Measurements from ENCODE around the gene HLA-DOB. TPM values are rescaled to one million over a fixed set of nuclear protein-coding genes. Genes with fewer than 3 reads are reported as not detected.

The HLA-DOB gene
- total and polyA plus RNA-seq, 10 of the 15 experiments (the other 5 are each of a cell fraction or from before 2014, with no cell fraction given) = 27.4 to 79.1 (median 37.0) TPM

DNA sequence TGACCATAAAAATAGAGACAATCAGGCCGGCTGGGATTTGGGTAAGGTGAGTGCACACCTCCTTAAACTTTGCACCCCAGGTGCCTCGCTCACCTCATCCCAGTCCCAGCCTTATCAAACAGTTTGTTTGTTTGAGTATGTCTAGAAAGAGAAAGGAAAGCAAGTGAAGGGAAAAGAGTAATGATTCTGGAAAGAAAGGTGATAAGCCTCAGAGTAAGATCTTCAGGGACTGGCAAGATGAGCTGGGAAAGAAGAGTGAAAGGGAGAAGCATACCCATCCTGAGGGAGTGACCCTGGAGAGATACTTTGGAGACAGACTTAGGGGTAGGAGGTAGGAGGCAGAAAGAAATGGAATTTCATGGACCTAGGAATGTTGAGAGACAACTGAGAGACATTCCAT, 20.1 kb upstream of the HLA-DOB start:
- Histone ChIP-seq H3K9ac (ENCODE audit: control insufficient read depth, insufficient read depth, low read length) (peak overlapping the region; percentile 87), H3K79me2 (ENCODE audit: control insufficient read depth, insufficient read depth, low read length) (peaks cover 41% of the 10 kb centered on the region), H3K9me3 (replicated peaks; ENCODE audit: control insufficient read depth, insufficient read depth, low read length) (no peaks in the 10 kb centered on the region; the same call in 2 of the 3 replicates), H3K4me1 (ENCODE audit: control insufficient read depth, insufficient read depth, low read length) (peaks cover 52% of the 10 kb centered on the region), H3K27ac (ENCODE audit: control insufficient read depth, insufficient read depth) (peak overlapping the region; percentile 35; the same call in 1 of the 2 replicates), H2AFZ (ENCODE audit: control insufficient read depth, low read depth, low read length) (no peak overlapping the region), H3K4me3 (peak overlapping the region; percentile 95), H3K27me3 (replicated peaks in 1 of 2; ENCODE audit: control insufficient read depth in 2 of 2, insufficient read depth in 2 of 2, low read length in 1 of 2) (no peaks in the 10 kb centered on the region), H4K20me1 (ENCODE audit: control insufficient read depth, insufficient read depth) (no peaks in the 10 kb centered on the region), H3K36me3 (ENCODE audit: control insufficient read depth in 2 of 2, insufficient read depth in 2 of 2, low read length in 1 of 2) (peaks cover 7 to 52% of the 10 kb centered on the region in 2 experiments), H3K4me2 (ENCODE audit: control insufficient read depth, insufficient read depth) (peak overlapping the region; percentile 72)
- TF ChIP-seq IKZF2 (IDR thresholded peaks at IDR 0.05) = no peak
- ATAC-seq (no peak), FAIRE-seq (no peak), DNase-seq (ENCODE audit: low read depth, low spot score) (no peak)
- ChIA-PET RAD21 (ENCODE audit: unreplicated experiment) (interaction anchor here (1.9 to 10.5 kb wide), 4 partner anchors 20 to 136 kb away, joined by 7 to 269 read pairs (median 12); partner anchors contain the start of genes PSMB9 and TAP1), CTCF (interaction anchor here (1.6 to 10.7 kb wide), 7 partner anchors 20 to 148 kb away, joined by 4 to 311 read pairs (median 25); partner anchors contain the start of genes HLA-DMA, PSMB9 and TAP1), SMC1A (ENCODE audit: uncharacterized antibody, unreplicated experiment) (interaction anchor here (1.4 to 6.8 kb wide), 4 partner anchors 13 to 32 kb away, joined by 3 to 226 read pairs (median 72); partner anchors contain the start of genes PSMB9 and TAP1), POLR2A (interaction anchor here (1.8 to 10.5 kb wide), 2 partner anchors 9 to 20 kb away, joined by 7 to 357 read pairs; partner anchors contain the start of genes PSMB9 and TAP1)
- BruUV-seq (replicated peaks) = TSS peak; percentile 3
- WGBS (ENCODE audit: insufficient coverage, insufficient replicate concordance, low lambda C conversion rate, missing lambda C conversion rate) = 47% methylated on average over 2 of the region's 2 CpGs
- intact Hi-C loops (cut with micrococcal nuclease; ENCODE audit: unreplicated experiment) = no loop called here
- in situ Hi-C loops (cut with MboI) = no loop called here

DNA sequence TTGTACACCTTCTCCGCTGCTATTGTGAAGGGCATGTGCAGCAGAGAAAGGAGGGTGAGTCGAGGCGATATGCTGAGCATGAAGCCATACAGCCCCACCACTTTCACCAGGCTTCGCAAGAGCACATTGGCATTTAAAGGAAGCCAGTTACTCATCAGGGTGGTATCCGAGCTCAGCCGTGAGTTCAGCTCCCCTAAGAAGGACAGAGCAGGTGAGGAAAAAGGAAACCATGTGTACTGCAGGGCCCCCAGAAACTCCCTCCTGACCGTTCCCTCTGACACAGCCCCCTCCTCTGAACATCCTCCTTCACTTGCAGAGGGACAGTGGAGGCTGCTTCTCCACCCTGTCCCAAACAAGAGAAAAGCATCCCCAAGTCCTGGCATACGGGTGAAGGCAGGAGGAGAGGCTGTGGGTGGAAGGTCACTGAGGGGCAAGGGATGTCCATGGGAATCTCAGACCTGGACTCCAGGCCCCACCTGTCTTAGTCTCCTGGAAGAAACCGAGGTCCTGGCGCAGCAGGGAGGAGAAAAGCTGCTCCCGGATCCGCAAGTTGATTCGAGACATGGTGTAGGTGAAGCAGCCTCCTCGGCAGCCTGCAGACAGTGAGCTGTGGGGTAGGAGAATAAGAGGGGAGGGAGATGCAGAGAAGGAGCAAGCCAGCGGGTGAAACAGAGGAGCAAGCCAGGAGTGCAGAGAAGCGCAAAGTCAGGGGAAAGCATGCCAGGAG, 18.5 kb upstream of the HLA-DOB start:
- H3K9ac ChIP-seq (ENCODE audit: control insufficient read depth, insufficient read depth, low read length) = no peak overlapping the region
- SMC1A ChIA-PET (ENCODE audit: uncharacterized antibody, unreplicated experiment) = interaction anchor here (1.6 kb wide), 1 partner anchor 33 kb away, joined by 7 read pairs; no protein-coding TSS in a partner anchor
- RAD21 ChIA-PET (ENCODE audit: unreplicated experiment) = no interaction called here

More for the DNA sequence above, 18.5 kb upstream of the HLA-DOB start:
- ChIA-PET CTCF (interaction anchor here (1.0 to 5.4 kb wide), 3 partner anchors 19 to 149 kb away, joined by 3 to 30 read pairs (median 6); partner anchors contain the start of gene HLA-DOB), POLR2A (interaction anchor here (1.0 to 1.7 kb wide), 2 partner anchors 10 to 33 kb away, joined by 3 to 9 read pairs; no protein-coding TSS in a partner anchor)
- no peaks in the 10 kb centered on the region; the same call in 2 of the 3 replicates for H3K9me3 ChIP-seq (replicated peaks; ENCODE audit: control insufficient read depth, insufficient read depth, low read length)
- in situ Hi-C loops (cut with MboI) = no loop called here
- DNase-seq (ENCODE audit: low read depth, low spot score) (no peak), ATAC-seq (no peak), FAIRE-seq (no peak)
- intact Hi-C loops (cut with micrococcal nuclease; ENCODE audit: unreplicated experiment) = no loop called here
- WGBS (ENCODE audit: insufficient coverage, insufficient replicate concordance, low lambda C conversion rate, missing lambda C conversion rate) = 95% methylated on average over 16 of the region's 16 CpGs
- H3K4me3 ChIP-seq = no peak overlapping the region
- H3K4me1 ChIP-seq (ENCODE audit: control insufficient read depth, insufficient read depth, low read length) = peaks cover 37% of the 10 kb centered on the region
- peaks cover 35% of the 10 kb centered on the region for H3K79me2 ChIP-seq (ENCODE audit: control insufficient read depth, insufficient read depth, low read length)
- no peak overlapping the region for H2AFZ ChIP-seq (ENCODE audit: control insufficient read depth, low read depth, low read length)
- H4K20me1 ChIP-seq (ENCODE audit: control insufficient read depth, insufficient read depth) = no peaks in the 10 kb centered on the region
- no peak overlapping the region for H3K27ac ChIP-seq (ENCODE audit: control insufficient read depth, insufficient read depth)
- H3K4me2 ChIP-seq (ENCODE audit: control insufficient read depth, insufficient read depth) = peak overlapping the region; percentile 72; the same call in 1 of the 2 replicates
- no peak for TF ChIP-seq PML (IDR thresholded peaks at IDR 0.05; ENCODE audit: low read length)
- TF ChIP-seq ASH2L (IDR thresholded peaks at IDR 0.05; ENCODE audit: borderline replicate concordance, low read depth) = no peak
- TF ChIP-seq MEF2B (IDR thresholded peaks at IDR 0.05; ENCODE audit: partially characterized antibody, poor library complexity, severe bottlenecking) = no peak
- no peak for TF ChIP-seq ATF7 (IDR thresholded peaks at IDR 0.05; ENCODE audit: low read depth)
- TF ChIP-seq TAF1 (IDR thresholded peaks at IDR 0.05; ENCODE audit: borderline replicate concordance, low read depth, low read length) = no peak
- BruUV-seq (replicated peaks) = no TSS peak
- peaks cover 9 to 60% of the 10 kb centered on the region in 2 experiments for H3K36me3 ChIP-seq (ENCODE audit: control insufficient read depth in 2 of 2, insufficient read depth in 2 of 2, low read length in 1 of 2)
- no peaks in the 10 kb centered on the region for H3K27me3 ChIP-seq (replicated peaks in 1 of 2; ENCODE audit: control insufficient read depth in 2 of 2, insufficient read depth in 2 of 2, low read length in 1 of 2)

Measured in GM12878 (cell line).